IMR-90 (cell line): Measurements from ENCODE around the gene SGMS1. TPM values are rescaled to one million over a fixed set of nuclear protein-coding genes. Genes with fewer than 3 reads are reported as not detected.

Experiments used
- ATAC-seq: fragments of 200-7000 bp; cut with Tn5 transposase; 2 replicates; pipeline ENCODE4 v1.9.1; 2020; ENCODE audit warnings: low read depth, mild to moderate bottlenecking, moderate library complexity
- BruUV-seq: library from RNA; stranded (reverse); fragments of 400-500 nt; replicated peaks from 2 replicates; lab custom pipeline; 2021; lab: Mats Ljungman, UMichigan
- CTCF ChIA-PET: fragments of 300-600 bp; formaldehyde crosslinking; extraction: SDS; loops from one replicate; lab custom pipeline; 2021; ENCODE audit warnings: antibody characterized with exemption; lab: Yijun Ruan, JAX
- POLR2A ChIA-PET: fragments of 300-600 bp; sonication (Branson Sonifier 250); formaldehyde crosslinking; loops from one replicate; lab custom pipeline; 2022; ENCODE audit warnings: antibody characterized with exemption; ENCODE audit not compliant: unreplicated experiment; lab: Charles Lee
- DNase-seq: peaks from one replicate; pipeline ENCODE4 v3.0.0; 2013
- H2AFZ ChIP-seq: replicated peaks from 2 replicates; pipeline ENCODE3; 2013; ENCODE audit warnings: low read length, mild to moderate bottlenecking; ENCODE audit not compliant: poor library complexity
- H2AK5ac ChIP-seq: 2 replicates; pipeline ENCODE4 v1.6.1; 2013; ENCODE audit warnings: low read depth, low read length, inconsistent platforms
- H2AK9ac ChIP-seq: replicated peaks from 2 replicates; pipeline ENCODE3; 2013; ENCODE audit warnings: mild to moderate bottlenecking, low read depth, low read length, moderate library complexity; ENCODE audit not compliant: poor library complexity
- H2BK120ac ChIP-seq: 2 replicates; pipeline ENCODE4 v1.6.1; 2013; ENCODE audit warnings: low read depth, low read length, inconsistent platforms
- H2BK15ac ChIP-seq: 3 replicates; pipeline ENCODE4 v1.6.1; 2013; ENCODE audit warnings: low read depth, low read length, inconsistent platforms
- H2BK20ac ChIP-seq: 2 replicates; pipeline ENCODE4 v1.6.1; 2013; ENCODE audit warnings: low read depth, mild to moderate bottlenecking, inconsistent platforms, low read length, moderate library complexity
- H2BK5ac ChIP-seq: 2 replicates; pipeline ENCODE4 v1.6.1; 2013; ENCODE audit warnings: mild to moderate bottlenecking, low read depth, low read length, inconsistent platforms; ENCODE audit not compliant: poor library complexity, severe bottlenecking
- H3K14ac ChIP-seq: replicated peaks from 2 replicates; pipeline ENCODE4 v1.6.1; 2013; ENCODE audit warnings: low read depth, low read length, inconsistent platforms
- H3K18ac ChIP-seq: 2 replicates; pipeline ENCODE4 v1.6.1; 2013; ENCODE audit warnings: low read depth, low read length, control low read depth
- H3K23ac ChIP-seq: 2 replicates; pipeline ENCODE4 v1.6.1; 2013; ENCODE audit warnings: low read depth, low read length, inconsistent platforms
- H3K27ac ChIP-seq: 2 replicates; pipeline ENCODE4 v1.5.1; 2013; ENCODE audit warnings: mild to moderate bottlenecking, control low read depth, low read length; ENCODE audit not compliant: insufficient read depth
- H3K27me3 ChIP-seq: 2 replicates; pipeline ENCODE4 v1.6.1; 2013; ENCODE audit warnings: low read length; ENCODE audit not compliant: control insufficient read depth, insufficient read depth
- H3K36me3 ChIP-seq: 2 replicates; pipeline ENCODE4 v1.6.1; 2013; ENCODE audit warnings: low read length, mixed read lengths; ENCODE audit not compliant: control insufficient read depth, insufficient read depth
- H3K4ac ChIP-seq: 2 replicates; pipeline ENCODE4 v1.6.1; 2013; ENCODE audit warnings: low read depth, low read length, inconsistent platforms
- H3K4me1 ChIP-seq: 2 replicates; pipeline ENCODE4 v1.6.1; 2013; ENCODE audit warnings: low read length, mixed read lengths; ENCODE audit not compliant: control insufficient read depth, insufficient read depth
- H3K4me2 ChIP-seq: 2 replicates; pipeline ENCODE4 v1.6.1; 2013; ENCODE audit warnings: low read depth, mild to moderate bottlenecking, control low read depth, low read length, moderate library complexity
- H3K4me3 ChIP-seq: 2 replicates; pipeline ENCODE4 v1.5.1; 2013; ENCODE audit warnings: low read depth, mild to moderate bottlenecking, control low read depth, low read length, moderate library complexity; ENCODE audit not compliant: insufficient read depth
- H3K56ac ChIP-seq: 2 replicates; pipeline ENCODE4 v1.6.1; 2013; ENCODE audit warnings: low read length, inconsistent platforms; ENCODE audit not compliant: insufficient read depth; ENCODE audit errors: extremely low read depth
- H3K79me1 ChIP-seq, 2 experiments: 2 replicates each; pipeline ENCODE4 v1.6.1; 2013; ENCODE audit warnings: low read length in 2 of 2, inconsistent platforms in 1 of 2, low read depth in 1 of 2
- H3K9ac ChIP-seq: 2 replicates; pipeline ENCODE4 v1.6.1; 2013; ENCODE audit warnings: low read depth, low read length, control low read depth
- H3K9me1 ChIP-seq: 2 replicates; pipeline ENCODE4 v1.6.1; 2013; ENCODE audit warnings: low read length, inconsistent platforms; ENCODE audit not compliant: insufficient read depth
- H3K9me3 ChIP-seq: 2 replicates; pipeline ENCODE4 v1.6.1; 2013; ENCODE audit warnings: low read length; ENCODE audit not compliant: control insufficient read depth, insufficient read depth
- H4K20me1 ChIP-seq: 2 replicates; pipeline ENCODE4 v1.6.1; 2013; ENCODE audit warnings: low read length, inconsistent platforms; ENCODE audit not compliant: insufficient read depth
- H4K5ac ChIP-seq: 2 replicates; pipeline ENCODE4 v1.6.1; 2013; ENCODE audit warnings: mild to moderate bottlenecking, low read depth, low read length, control low read depth
- H4K8ac ChIP-seq, 2 experiments: 2 replicates each; pipeline ENCODE4 v1.6.1; 2013; ENCODE audit warnings: low read depth in 2 of 2, low read length in 2 of 2, control low read depth in 1 of 2, inconsistent platforms in 1 of 2
- H4K91ac ChIP-seq: 2 replicates; pipeline ENCODE4 v1.6.1; 2013; ENCODE audit warnings: low read depth, low read length, inconsistent platforms; ENCODE audit not compliant: insufficient read depth
- BHLHE40 ChIP-seq: fragments of 150-350 bp; IDR thresholded peaks from 2 replicates; pipeline ENCODE4 v1.6.1; 2016; ENCODE audit warnings: mild to moderate bottlenecking, low read depth, low read length
- CEBPB ChIP-seq: IDR thresholded peaks from 2 replicates; pipeline ENCODE4 v1.6.1; 2012; ENCODE audit warnings: low read depth, low read length, improper control_type of control experiment
- CHD1 ChIP-seq: IDR thresholded peaks from 2 replicates; pipeline ENCODE4 v1.6.1; 2012; ENCODE audit warnings: low read depth, low read length, improper control_type of control experiment
- CTCF ChIP-seq: conservative IDR thresholded peaks from 2 replicates; pipeline ENCODE4 v1.5.1; 2012; ENCODE audit warnings: mild to moderate bottlenecking, low read depth, low read length, improper control_type of control experiment
- FOS ChIP-seq: fragments of 150-350 bp; IDR thresholded peaks from 2 replicates; pipeline ENCODE4 v1.6.1; 2016; ENCODE audit warnings: low read depth, low read length
- MAFK ChIP-seq: IDR thresholded peaks from 2 replicates; pipeline ENCODE4 v1.6.1; 2012; ENCODE audit warnings: low read depth, low read length, improper control_type of control experiment
- MAZ ChIP-seq: IDR thresholded peaks from 2 replicates; pipeline ENCODE4 v1.6.1; 2012; ENCODE audit warnings: low read depth, mild to moderate bottlenecking, low read length, improper control_type of control experiment, moderate library complexity, borderline replicate concordance
- MXI1 ChIP-seq: IDR thresholded peaks from 2 replicates; pipeline ENCODE4 v1.6.1; 2012; ENCODE audit warnings: low read depth, mild to moderate bottlenecking, low read length, moderate library complexity, borderline replicate concordance
- NFE2L2 ChIP-seq: fragments of 150-350 bp; IDR thresholded peaks from 2 replicates; pipeline ENCODE4 v1.6.1; 2016; ENCODE audit warnings: low read depth, mild to moderate bottlenecking, low read length
- POLR2A ChIP-seq: IDR thresholded peaks from 2 replicates; pipeline ENCODE4 v1.6.1; 2012; ENCODE audit warnings: mild to moderate bottlenecking, low read depth, low read length
- RAD21 ChIP-seq: IDR thresholded peaks from 2 replicates; pipeline ENCODE4 v1.6.1; 2012; ENCODE audit warnings: low read length, improper control_type of control experiment
- RCOR1 ChIP-seq: IDR thresholded peaks from 2 replicates; pipeline ENCODE4 v1.6.1; 2012; ENCODE audit warnings: mild to moderate bottlenecking, low read length, improper control_type of control experiment; ENCODE audit not compliant: insufficient replicate concordance
- RFX5 ChIP-seq: IDR thresholded peaks from 2 replicates; pipeline ENCODE4 v1.8.0; 2012; ENCODE audit warnings: low read depth, mild to moderate bottlenecking, low read length, moderate library complexity
- SMC3 ChIP-seq: fragments of 150-350 bp; IDR thresholded peaks from 2 replicates; pipeline ENCODE4 v1.6.1; 2016; ENCODE audit warnings: low read depth, mild to moderate bottlenecking, antibody characterized with exemption, low read length, moderate library complexity
- dilution Hi-C: fragments of 300-500 bp; cut with HindIII; formaldehyde crosslinking; loops from one replicate; pipeline ENCODE4 v1.14.3; 2018; ENCODE audit warnings: low sequenced_read_pairs; ENCODE audit not compliant: unreplicated experiment
- in situ Hi-C: fragments of 300-500 bp; cut with MboI; formaldehyde crosslinking; loops from 3 replicates; pipeline ENCODE4 v1.14.3; 2019; ENCODE audit warnings: low sequenced_read_pairs, inconsistent platforms, mixed read lengths
- intact Hi-C: fragments of 100-400 bp; cut with micrococcal nuclease; formaldehyde crosslinking; loops from 2 replicates; pipeline ENCODE4 v1.10.0; 2022
- polyA plus RNA-seq, 3 experiments: library from polyadenylated mRNA; depleted of rRNA; stranded (reverse); fragments of >200 nt; gene quantifications; 2 replicates each; pipeline ENCODE4 v1.2.3, GENCODE V29; 2012; ENCODE audit warnings: low replicate concordance in 1 of 3
- total RNA-seq: library from RNA; depleted of rRNA; stranded (reverse); fragments of >200 nt; gene quantifications from 2 replicates; pipeline ENCODE4 v1.2.3, GENCODE V29; 2012
- TF ChIP-seq, protein P1 (sequence below): fragments of 150-350 bp; IDR thresholded peaks from 2 replicates; pipeline ENCODE4 v1.6.1; 2016; ENCODE audit warnings: low read depth, mild to moderate bottlenecking, low read length, moderate library complexity, borderline replicate concordance
- TF ChIP-seq, protein P2 (sequence below): fragments of 150-350 bp; IDR thresholded peaks from 2 replicates; pipeline ENCODE4 v1.6.1; 2017; ENCODE audit warnings: mild to moderate bottlenecking, antibody characterized with exemption, low read length, low read depth

SGMS1 gene
- total and polyA plus RNA-seq, 2 of the 4 experiments (the other 2 are of a cell fraction): 9.8 to 30.8 TPM

- POLR2A ChIA-PET: no interaction called here
- CTCF ChIA-PET: no interaction called here
Observed at GRCh38 chr10:50315424-50315823, 308.3 kb downstream of the SGMS1 start.

More at GRCh38 chr10:50315424-50315823, 308.3 kb downstream of the SGMS1 start:
- H3K4ac ChIP-seq: no peak overlapping the region
- no peak overlapping the region for H3K56ac ChIP-seq
- no peak overlapping the region for H2BK120ac ChIP-seq
- H3K4me3 ChIP-seq: no peak overlapping the region
- dilution Hi-C loops (no loop called here), intact Hi-C loops (loop anchor here (5.0 kb wide), 1 partner anchor 117 kb away; no protein-coding TSS in a partner anchor), in situ Hi-C loops (no loop called here)
- ATAC-seq (no peak), DNase-seq (no peak)
- H3K18ac ChIP-seq: no peak overlapping the region
- no peaks in the 10 kb centered on the region for H4K20me1 ChIP-seq
- no peak overlapping the region for H3K4me2 ChIP-seq
- H3K14ac ChIP-seq: no peak overlapping the region
- no peak overlapping the region for H2BK15ac ChIP-seq
- H2AFZ ChIP-seq: no peak overlapping the region
- BruUV-seq: no TSS peak
- no peak overlapping the region for H2BK20ac ChIP-seq
- H3K27ac ChIP-seq: no peak overlapping the region
- H3K9me3 ChIP-seq: no peaks in the 10 kb centered on the region
- no peak overlapping the region for H2BK5ac ChIP-seq
- H3K9ac ChIP-seq: no peak overlapping the region
- H2AK5ac ChIP-seq: no peak overlapping the region
- peaks cover 9 to 28% of the 10 kb centered on the region in 2 experiments; a peak in 2 of 4 replicates for H3K79me1 ChIP-seq
- H3K27me3 ChIP-seq: no peaks in the 10 kb centered on the region
- H3K36me3 ChIP-seq: peaks cover 7% of the 10 kb centered on the region
- TF ChIP-seq MAZ (no peak), BHLHE40 (no peak), NFE2L2 (no peak), RCOR1 (no peak), CEBPB (no peak), FOS (no peak), RAD21 (no peak), RFX5 (no peak), SMC3 (no peak), MXI1 (no peak), MAFK (no peak), CHD1 (no peak), POLR2A (no peak), CTCF (no peak)
- TF ChIP-seq, protein P1, sequence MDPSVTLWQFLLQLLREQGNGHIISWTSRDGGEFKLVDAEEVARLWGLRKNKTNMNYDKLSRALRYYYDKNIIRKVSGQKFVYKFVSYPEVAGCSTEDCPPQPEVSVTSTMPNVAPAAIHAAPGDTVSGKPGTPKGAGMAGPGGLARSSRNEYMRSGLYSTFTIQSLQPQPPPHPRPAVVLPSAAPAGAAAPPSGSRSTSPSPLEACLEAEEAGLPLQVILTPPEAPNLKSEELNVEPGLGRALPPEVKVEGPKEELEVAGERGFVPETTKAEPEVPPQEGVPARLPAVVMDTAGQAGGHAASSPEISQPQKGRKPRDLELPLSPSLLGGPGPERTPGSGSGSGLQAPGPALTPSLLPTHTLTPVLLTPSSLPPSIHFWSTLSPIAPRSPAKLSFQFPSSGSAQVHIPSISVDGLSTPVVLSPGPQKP: no peak
- TF ChIP-seq, protein P2, sequence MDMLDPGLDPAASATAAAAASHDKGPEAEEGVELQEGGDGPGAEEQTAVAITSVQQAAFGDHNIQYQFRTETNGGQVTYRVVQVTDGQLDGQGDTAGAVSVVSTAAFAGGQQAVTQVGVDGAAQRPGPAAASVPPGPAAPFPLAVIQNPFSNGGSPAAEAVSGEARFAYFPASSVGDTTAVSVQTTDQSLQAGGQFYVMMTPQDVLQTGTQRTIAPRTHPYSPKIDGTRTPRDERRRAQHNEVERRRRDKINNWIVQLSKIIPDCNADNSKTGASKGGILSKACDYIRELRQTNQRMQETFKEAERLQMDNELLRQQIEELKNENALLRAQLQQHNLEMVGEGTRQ: no peak
- H3K4me1 ChIP-seq: no peaks in the 10 kb centered on the region; the same call in 1 of the 2 replicates
- H4K8ac ChIP-seq: no peak overlapping the region
- H3K9me1 ChIP-seq: no peaks in the 10 kb centered on the region; the same call in 1 of the 2 replicates
- no peak overlapping the region for H2AK9ac ChIP-seq
- no peak overlapping the region for H4K91ac ChIP-seq
- H3K23ac ChIP-seq: no peak overlapping the region
- no peak overlapping the region for H4K5ac ChIP-seq
